Sigmoid colon (tissue), 4 donors: ENCODE measurements around the gene SPINK5.

Experiments used
- CTCF ChIP-seq, 4 experiments: fragments of 450-650 bp in 3 of 4; fragments of 200-600 bp in 1 of 4; IDR thresholded peaks; one replicate each; pipeline ENCODE4 v1.5.1; 2016 to 2019; ENCODE audit warnings: antibody characterized with exemption in 4 of 4, mild to moderate bottlenecking in 3 of 4, moderate library complexity in 2 of 4
- EP300 ChIP-seq, 4 donors: sonication (generic); formaldehyde crosslinking; IDR thresholded peaks; one replicate each; pipeline ENCODE4 v1.6.1; 2017; ENCODE audit warnings: antibody characterized with exemption in 4 of 4
- POLR2A ChIP-seq, 2 donors: fragments of 450-650 bp; IDR thresholded peaks; one replicate each; pipeline ENCODE4 v1.6.1; 2016; ENCODE audit warnings: antibody characterized with exemption in 2 of 2, mild to moderate bottlenecking in 2 of 2, moderate library complexity in 2 of 2
- POLR2AphosphoS5 ChIP-seq, 4 donors: sonication (generic); formaldehyde crosslinking; IDR thresholded peaks; one replicate each; pipeline ENCODE4 v1.6.1; 2017; ENCODE audit warnings: antibody characterized with exemption in 4 of 4

GRCh38 chr5:148135091-148136048 is 71.6 kb downstream of the SPINK5 start:
- TF ChIP-seq POLR2A (IDR thresholded peaks at IDR 0.05) (no peak), CTCF (IDR thresholded peaks at IDR 0.05) (no peak), POLR2AphosphoS5 (IDR thresholded peaks at IDR 0.05) (no peak), EP300 (IDR thresholded peaks at IDR 0.05) (no peak)
